ENCODE measurements around the gene AHCYL2. TPM values are rescaled to one million over a fixed set of nuclear protein-coding genes. Genes with fewer than 3 reads are reported as not detected.

The AHCYL2 gene
- total RNA-seq, 1 donor from 2014 or later: 106 TPM

DNA sequence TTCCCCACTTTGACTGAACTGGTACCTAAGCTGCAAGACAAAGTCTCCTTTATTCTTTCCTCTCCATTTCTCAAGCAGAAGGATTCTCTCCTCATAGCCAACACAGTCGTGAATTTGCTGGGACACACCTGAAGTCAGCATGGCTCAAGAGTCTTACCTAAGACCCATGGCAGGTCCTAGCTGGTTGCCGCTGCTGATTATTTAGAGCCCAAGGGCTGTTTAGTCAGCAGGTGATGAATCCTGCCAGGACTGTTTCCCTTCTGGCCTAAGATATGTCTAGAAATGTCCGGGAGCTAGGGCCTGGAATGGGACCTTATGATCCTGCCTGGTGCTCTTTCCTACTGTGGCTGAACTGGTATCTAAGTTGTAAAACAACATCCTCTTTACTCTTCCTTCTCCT lies 82.8 kb downstream of the AHCYL2 start:
- intact Hi-C loops (cut with DNase I): no loop called here

GRCh38 chr7:129308047-129308446 lies 83.2 kb downstream of the AHCYL2 start:
- no peak overlapping the region for H3K27ac ChIP-seq
- TF ChIP-seq CTCF (IDR thresholded peaks at IDR 0.05): no peak
- H3K9me3 ChIP-seq: no peaks in the 10 kb centered on the region
- no peaks in the 10 kb centered on the region for H3K27me3 ChIP-seq
- H3K4me3 ChIP-seq: no peak overlapping the region
- intact Hi-C loops (cut with DNase I): no loop called here
- peak; percentile 65 for ATAC-seq
- H3K36me3 ChIP-seq: no peaks in the 10 kb centered on the region
- no peak for DNase-seq
- no peaks in the 10 kb centered on the region for H3K4me1 ChIP-seq

More for the DNA sequence above, 82.8 kb downstream of the AHCYL2 start:
- no peak for TF ChIP-seq CTCF (IDR thresholded peaks at IDR 0.05)
- no peak for ATAC-seq
- Histone ChIP-seq H3K36me3 (no peaks in the 10 kb centered on the region), H3K9me3 (no peaks in the 10 kb centered on the region), H3K27me3 (no peaks in the 10 kb centered on the region), H3K27ac (no peak overlapping the region), H3K4me1 (no peaks in the 10 kb centered on the region), H3K4me3 (no peak overlapping the region)
- DNase-seq: no peak

DNA sequence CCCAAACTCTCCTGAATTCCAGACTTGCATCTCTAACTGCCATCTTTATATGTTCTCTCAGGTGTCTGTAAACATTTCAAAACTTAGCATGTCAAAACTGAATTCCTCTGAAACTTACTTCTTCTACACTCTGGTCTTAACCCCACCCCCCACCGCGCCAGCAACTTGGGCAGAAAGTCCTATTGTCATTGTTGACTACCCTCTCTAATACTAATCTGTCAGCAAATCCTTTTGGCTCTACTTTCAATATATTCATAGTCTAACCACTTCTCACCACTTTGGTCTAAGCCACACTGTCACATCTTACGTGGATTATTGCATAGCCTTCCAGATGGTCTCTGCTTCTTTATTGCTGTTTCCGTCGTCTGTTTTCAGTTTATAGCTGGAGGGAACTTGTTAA lies 86.6 kb downstream of the AHCYL2 start:
- H3K4me3 ChIP-seq: no peak overlapping the region
- DNase-seq (no peak), ATAC-seq (no peak)
- no peak for TF ChIP-seq CTCF (IDR thresholded peaks at IDR 0.05)
- H3K9me3 ChIP-seq: no peaks in the 10 kb centered on the region
- no peaks in the 10 kb centered on the region for H3K4me1 ChIP-seq
- no peaks in the 10 kb centered on the region for H3K36me3 ChIP-seq
- H3K27me3 ChIP-seq: no peaks in the 10 kb centered on the region
- intact Hi-C loops (cut with DNase I): no loop called here
- H3K27ac ChIP-seq: no peak overlapping the region

- TF ChIP-seq CTCF (IDR thresholded peaks at IDR 0.05): no peak
- no peak for DNase-seq
- no peak for ATAC-seq
- H3K27me3 ChIP-seq: no peaks in the 10 kb centered on the region
- H3K4me3 ChIP-seq: no peak overlapping the region
- intact Hi-C loops (cut with DNase I): no loop called here
- no peaks in the 10 kb centered on the region for H3K36me3 ChIP-seq
- no peaks in the 10 kb centered on the region for H3K4me1 ChIP-seq
- no peaks in the 10 kb centered on the region for H3K9me3 ChIP-seq
- no peak overlapping the region for H3K27ac ChIP-seq
Observed at GRCh38 chr7:129313282-129313681, 88.5 kb downstream of the AHCYL2 start.

DNA sequence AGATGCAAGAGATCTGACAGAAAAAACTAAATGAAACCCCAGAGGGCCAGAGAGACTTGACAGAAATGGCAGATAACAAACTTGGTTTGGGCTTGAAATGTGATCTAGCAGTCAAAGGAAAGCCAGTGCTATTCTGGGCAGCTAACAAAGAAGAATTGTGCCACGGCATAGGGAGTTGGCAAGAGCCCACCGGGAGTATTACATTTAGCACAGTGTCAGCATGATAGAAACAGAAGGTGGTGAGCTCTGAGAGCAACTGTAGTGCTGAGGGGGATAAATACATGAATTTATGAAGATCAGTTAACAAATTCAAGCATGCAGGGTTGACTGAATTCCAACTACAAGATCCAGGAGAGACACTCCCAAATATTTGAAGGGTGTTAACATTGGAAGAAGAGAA lies 91.1 kb downstream of the AHCYL2 start:
- no peaks in the 10 kb centered on the region for H3K4me1 ChIP-seq
- H3K36me3 ChIP-seq: no peaks in the 10 kb centered on the region
- intact Hi-C loops (cut with DNase I): no loop called here
- DNase-seq (no peak), ATAC-seq (no peak)
- H3K9me3 ChIP-seq: no peaks in the 10 kb centered on the region
- H3K27me3 ChIP-seq: no peaks in the 10 kb centered on the region
- H3K4me3 ChIP-seq: no peak overlapping the region
- no peak for TF ChIP-seq CTCF (IDR thresholded peaks at IDR 0.05)
- H3K27ac ChIP-seq: no peak overlapping the region

GRCh38 chr7:129317450-129317849 lies 92.6 kb downstream of the AHCYL2 start:
- no peak overlapping the region for H3K27ac ChIP-seq
- H3K27me3 ChIP-seq: no peaks in the 10 kb centered on the region
- no peak for TF ChIP-seq CTCF (IDR thresholded peaks at IDR 0.05)
- H3K4me3 ChIP-seq: no peak overlapping the region
- H3K4me1 ChIP-seq: no peaks in the 10 kb centered on the region
- no peaks in the 10 kb centered on the region for H3K36me3 ChIP-seq
- H3K9me3 ChIP-seq: no peaks in the 10 kb centered on the region
- DNase-seq: no peak
- intact Hi-C loops (cut with DNase I): no loop called here
- ATAC-seq: no peak

Data from upper lobe of right lung (tissue), 1 donor.